Calu3 (cell line): ENCODE data around the gene RPL3. TPM values are rescaled to one million over a fixed set of nuclear protein-coding genes. Genes with fewer than 3 reads are reported as not detected.

ENCODE experiments used
- BruUV-seq: library from RNA; stranded (reverse); fragments of 400-500 nt; replicated peaks from 2 replicates; lab custom pipeline; 2021; lab: Mats Ljungman, UMichigan
- CTCF ChIA-PET: fragments of 300-600 bp; sonication (Branson Sonifier 250); formaldehyde crosslinking; loops from one replicate; lab custom pipeline; 2022; ENCODE audit warnings: antibody characterized with exemption; lab: Charles Lee
- DNase-seq: peaks from one replicate; pipeline ENCODE4 v3.0.0; 2022
- H3K27ac Mint-ChIP-seq: one replicate; pipeline ENCODE4 v1.8.0; 2022; ENCODE audit warnings: mixed read lengths; ENCODE audit not compliant: unreplicated experiment
- H3K27me3 Mint-ChIP-seq: one replicate; pipeline ENCODE4 v1.8.0; 2022; ENCODE audit warnings: mixed read lengths; ENCODE audit not compliant: unreplicated experiment
- H3K36me3 Mint-ChIP-seq: one replicate; pipeline ENCODE4 v1.8.0; 2022; ENCODE audit warnings: mild to moderate bottlenecking, moderate library complexity, mixed read lengths; ENCODE audit not compliant: insufficient read depth, unreplicated experiment
- H3K4me1 Mint-ChIP-seq: one replicate; pipeline ENCODE4 v1.8.0; 2022; ENCODE audit warnings: mild to moderate bottlenecking, low read depth, mixed read lengths; ENCODE audit not compliant: unreplicated experiment
- H3K4me3 Mint-ChIP-seq: one replicate; pipeline ENCODE4 v1.8.0; 2022; ENCODE audit warnings: mild to moderate bottlenecking, low read depth, moderate library complexity, mixed read lengths; ENCODE audit not compliant: unreplicated experiment
- H3K9me3 Mint-ChIP-seq: one replicate; pipeline ENCODE4 v1.8.0; 2022; ENCODE audit warnings: low read depth, mixed read lengths; ENCODE audit not compliant: unreplicated experiment
- intact Hi-C: fragments of 100-400 bp; cut with micrococcal nuclease; formaldehyde crosslinking; loops from one replicate; pipeline ENCODE4 v1.10.0; 2022; ENCODE audit not compliant: unreplicated experiment
- total RNA-seq: library from RNA; stranded (reverse); gene quantifications from 2 replicates; pipeline ENCODE4 v1.2.3, GENCODE V29; 2022
- TF ChIP-seq, protein P1 (sequence below): fragments of 200-600 bp; IDR thresholded peaks from one replicate; pipeline ENCODE4 v1.8.0; 2022; ENCODE audit warnings: antibody characterized with exemption; ENCODE audit not compliant: unreplicated experiment

Gene RPL3
- total RNA-seq, 1 experiment from 2014 or later = 1,058 TPM

DNA sequence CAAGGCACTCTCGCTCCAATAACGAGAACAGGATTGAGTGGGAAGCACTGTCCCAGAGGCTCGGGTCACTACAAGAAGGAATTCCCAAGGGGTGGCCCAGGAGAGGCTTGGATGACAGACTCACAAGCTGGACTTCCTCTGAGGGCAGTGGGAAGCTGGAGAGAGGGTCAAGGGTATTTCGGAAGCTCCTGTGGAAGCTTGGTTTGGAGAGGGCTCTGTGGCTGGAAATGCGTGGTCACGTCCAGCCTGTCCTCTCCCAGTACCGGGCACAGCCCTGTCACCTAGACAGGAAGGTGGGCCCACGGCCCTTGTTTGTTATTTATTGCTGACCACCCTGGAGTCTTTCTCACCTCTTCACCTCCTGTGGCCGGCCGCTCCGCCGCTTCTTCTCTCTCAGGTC is 35.7 kb upstream of the RPL3 start:
- Mint-ChIP-seq H3K4me3 (no peak overlapping the region), H3K27ac (no peak overlapping the region), H3K36me3 (peaks cover 5% of the 10 kb centered on the region), H3K9me3 (no peaks in the 10 kb centered on the region), H3K4me1 (no peaks in the 10 kb centered on the region), H3K27me3 (no peaks in the 10 kb centered on the region)
- DNase-seq = no peak
- intact Hi-C loops = no loop called here
- CTCF ChIA-PET = no interaction called here
- no TSS peak for BruUV-seq
- TF ChIP-seq, protein P1, sequence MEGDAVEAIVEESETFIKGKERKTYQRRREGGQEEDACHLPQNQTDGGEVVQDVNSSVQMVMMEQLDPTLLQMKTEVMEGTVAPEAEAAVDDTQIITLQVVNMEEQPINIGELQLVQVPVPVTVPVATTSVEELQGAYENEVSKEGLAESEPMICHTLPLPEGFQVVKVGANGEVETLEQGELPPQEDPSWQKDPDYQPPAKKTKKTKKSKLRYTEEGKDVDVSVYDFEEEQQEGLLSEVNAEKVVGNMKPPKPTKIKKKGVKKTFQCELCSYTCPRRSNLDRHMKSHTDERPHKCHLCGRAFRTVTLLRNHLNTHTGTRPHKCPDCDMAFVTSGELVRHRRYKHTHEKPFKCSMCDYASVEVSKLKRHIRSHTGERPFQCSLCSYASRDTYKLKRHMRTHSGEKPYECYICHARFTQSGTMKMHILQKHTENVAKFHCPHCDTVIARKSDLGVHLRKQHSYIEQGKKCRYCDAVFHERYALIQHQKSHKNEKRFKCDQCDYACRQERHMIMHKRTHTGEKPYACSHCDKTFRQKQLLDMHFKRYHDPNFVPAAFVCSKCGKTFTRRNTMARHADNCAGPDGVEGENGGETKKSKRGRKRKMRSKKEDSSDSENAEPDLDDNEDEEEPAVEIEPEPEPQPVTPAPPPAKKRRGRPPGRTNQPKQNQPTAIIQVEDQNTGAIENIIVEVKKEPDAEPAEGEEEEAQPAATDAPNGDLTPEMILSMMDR = no peak

DNA sequence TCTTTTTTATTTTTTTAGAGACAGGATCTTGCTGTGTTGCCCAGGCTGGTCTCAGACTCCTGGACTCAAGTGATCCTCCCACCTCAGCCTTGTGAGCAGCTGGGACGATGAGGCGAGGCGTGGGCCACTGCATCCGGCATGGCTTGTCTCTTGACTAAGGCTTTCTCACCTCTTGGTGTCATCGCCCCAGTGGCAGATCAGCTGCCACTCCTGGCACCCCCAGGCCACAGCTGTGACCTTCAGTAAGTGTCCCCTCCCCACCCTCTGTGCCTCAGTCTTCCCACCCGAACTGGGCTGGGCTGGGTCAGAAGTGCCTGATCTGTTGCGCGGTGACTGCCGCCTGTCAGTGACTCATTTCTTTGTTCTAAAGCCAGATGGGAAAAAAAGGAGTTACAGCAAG is 33.9 kb upstream of the RPL3 start:
- no peak for DNase-seq
- H3K4me3 Mint-ChIP-seq = no peak overlapping the region
- H3K27me3 Mint-ChIP-seq = no peaks in the 10 kb centered on the region
- intact Hi-C loops = no loop called here
- CTCF ChIA-PET = no interaction called here
- BruUV-seq = no TSS peak
- H3K36me3 Mint-ChIP-seq = peaks cover 15% of the 10 kb centered on the region
- TF ChIP-seq, protein P1 = no peak
- H3K9me3 Mint-ChIP-seq = no peaks in the 10 kb centered on the region
- H3K4me1 Mint-ChIP-seq = no peaks in the 10 kb centered on the region
- no peak overlapping the region for H3K27ac Mint-ChIP-seq

DNA sequence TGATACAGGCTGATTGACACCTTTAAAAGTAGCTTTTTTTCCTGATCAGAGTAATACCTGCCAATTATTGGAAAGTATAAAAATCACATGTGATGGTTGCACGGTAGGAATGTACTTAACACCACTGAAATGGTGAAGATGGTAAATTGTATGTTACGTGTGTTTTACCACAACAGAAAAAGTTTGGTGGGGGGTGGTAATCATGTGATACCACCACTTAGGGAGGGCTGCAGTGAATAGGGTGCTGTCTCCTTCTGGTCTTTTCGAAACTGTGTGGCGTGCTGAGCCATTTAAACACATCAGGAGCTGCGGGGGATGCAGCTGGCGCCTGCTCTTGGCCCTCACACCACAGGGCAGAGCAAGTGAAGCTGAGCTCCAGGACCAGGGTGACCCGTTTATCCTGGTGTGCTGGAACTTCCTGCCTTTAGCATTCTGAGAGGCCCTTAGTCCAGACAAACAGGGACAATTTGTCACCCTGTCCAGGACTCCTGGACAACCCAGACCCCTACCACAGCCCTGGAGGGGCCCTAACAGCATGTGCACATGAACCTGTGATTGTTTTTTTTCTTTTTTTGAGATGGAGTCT is 33.0 kb upstream of the RPL3 start:
- no peaks in the 10 kb centered on the region for H3K27me3 Mint-ChIP-seq
- H3K36me3 Mint-ChIP-seq = peaks cover 15% of the 10 kb centered on the region
- no peaks in the 10 kb centered on the region for H3K4me1 Mint-ChIP-seq
- no peak for DNase-seq
- no peaks in the 10 kb centered on the region for H3K9me3 Mint-ChIP-seq
- no TSS peak for BruUV-seq
- intact Hi-C loops = no loop called here
- CTCF ChIA-PET = no interaction called here
- no peak overlapping the region for H3K4me3 Mint-ChIP-seq
- TF ChIP-seq, protein P1 = no peak
- H3K27ac Mint-ChIP-seq = no peak overlapping the region

DNA sequence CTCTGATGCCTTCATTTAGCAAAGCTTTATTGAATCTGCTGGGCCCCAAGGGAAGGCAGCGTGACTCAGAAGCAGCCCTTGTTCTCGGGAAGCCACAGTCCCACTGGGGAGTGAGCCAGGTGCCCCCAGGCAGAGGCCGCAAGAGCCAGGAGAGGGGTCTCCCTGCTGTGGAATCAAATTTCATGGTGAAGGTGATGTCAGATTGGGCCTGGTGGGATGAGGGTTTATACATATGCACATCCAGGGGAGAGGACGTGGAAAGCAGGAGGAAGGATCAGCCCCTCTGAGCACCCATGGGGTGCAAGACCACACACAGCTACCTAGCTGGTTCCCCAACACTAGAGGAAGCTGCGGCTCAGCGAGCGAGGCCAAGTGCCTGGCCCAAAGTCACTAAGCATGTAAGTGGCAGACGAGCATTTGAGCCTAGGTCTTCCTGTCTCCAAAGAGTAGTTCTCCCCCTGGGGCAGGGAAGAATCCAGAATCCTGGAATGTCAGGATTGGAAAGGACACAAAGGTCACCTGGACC is 32.3 kb upstream of the RPL3 start:
- DNase-seq = no peak
- peaks cover 15% of the 10 kb centered on the region for H3K36me3 Mint-ChIP-seq
- H3K4me1 Mint-ChIP-seq = no peaks in the 10 kb centered on the region
- H3K4me3 Mint-ChIP-seq = no peak overlapping the region
- BruUV-seq = no TSS peak
- intact Hi-C loops = no loop called here
- H3K27me3 Mint-ChIP-seq = no peaks in the 10 kb centered on the region
- no peaks in the 10 kb centered on the region for H3K9me3 Mint-ChIP-seq
- H3K27ac Mint-ChIP-seq = no peak overlapping the region
- TF ChIP-seq, protein P1 = no peak
- CTCF ChIA-PET = no interaction called here
